Kasumi-1 (cell line): ENCODE measurements around the gene DCXR.

ENCODE experiments used
- DNase-seq, 2 experiments: peaks; one replicate each; lab custom pipeline; 2025; lab: John Stamatoyannopoulos, UW

DCXR gene

GRCh38 chr17:82022310-82022980, 15.1 kb downstream of the DCXR start, which contains the start of gene CENPX:
TSS of gene CENPX (minus strand) at chr17:82022878. CDS start at chr17:82022861, 17 bp downstream.
- no peak for DNase-seq

GRCh38 chr17:82021900-82022309, 15.6 kb downstream of the DCXR start:
- peak in 1 of 2 experiments; percentile 37 for DNase-seq

DNA sequence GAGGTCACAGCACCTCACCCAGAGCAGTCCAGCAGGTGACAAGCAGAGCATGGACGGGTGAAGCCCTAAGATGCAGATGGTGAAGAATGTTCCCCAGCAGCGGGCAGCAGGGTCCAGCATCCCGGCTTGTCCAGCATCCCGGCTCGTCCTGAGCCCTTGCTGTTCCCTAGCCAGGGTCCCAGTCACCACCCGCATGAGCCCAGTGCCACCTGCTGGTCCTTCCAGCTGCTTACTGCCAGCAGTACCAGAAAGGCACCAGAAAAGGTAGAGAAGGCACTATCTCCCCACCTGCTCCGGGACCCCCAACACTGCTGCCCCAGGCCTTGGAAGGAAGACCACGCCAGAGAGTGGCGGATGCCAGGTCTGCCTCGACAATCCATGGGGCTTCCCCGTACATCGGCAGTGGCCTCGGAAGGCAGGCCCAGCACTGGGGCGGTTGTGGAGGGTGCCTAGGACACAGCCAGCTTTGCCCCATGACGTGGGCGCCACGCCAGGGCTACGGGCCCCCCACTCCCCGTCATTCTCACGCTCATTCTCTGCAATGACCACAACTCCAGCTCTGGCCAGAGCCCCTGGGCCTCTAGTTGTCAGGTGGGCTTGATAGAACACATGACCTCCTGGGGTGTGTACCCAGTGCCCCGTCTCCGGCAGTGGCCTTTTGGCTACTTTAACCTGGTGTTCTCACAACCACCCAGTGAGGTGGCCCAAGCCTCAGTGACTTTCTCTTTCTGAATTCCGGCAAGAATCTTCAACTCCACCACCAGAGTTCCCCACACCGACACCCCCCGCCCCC, 16.2 kb downstream of the DCXR start:
- DNase-seq = peak; percentile 74 to 76

DNA sequence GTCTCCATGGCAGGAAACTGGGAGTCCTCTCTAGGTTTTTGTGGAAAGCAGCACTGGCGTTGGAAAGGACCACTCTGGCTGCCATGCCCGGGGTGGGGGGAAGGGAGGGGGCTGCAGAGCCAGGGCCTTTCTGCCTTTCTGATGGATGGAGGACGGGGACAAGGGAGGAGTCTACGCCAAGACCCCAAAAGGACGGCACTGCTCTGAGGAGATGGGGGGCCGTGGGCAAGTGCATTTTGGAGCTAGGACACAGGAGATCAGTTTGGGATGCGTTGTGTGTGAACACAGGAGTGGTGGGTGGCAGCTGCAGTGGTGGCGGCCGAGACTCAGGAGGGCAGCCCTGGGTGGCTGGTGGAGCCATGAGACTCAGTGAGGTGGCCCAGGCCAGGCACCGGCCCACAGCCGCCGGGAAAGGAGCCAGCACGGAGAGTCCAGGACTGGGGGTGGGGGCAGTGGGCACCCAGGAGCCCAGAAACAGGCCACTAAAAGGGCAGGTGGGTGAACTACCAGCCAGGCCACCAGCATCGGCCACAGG, 16.9 kb downstream of the DCXR start:
- DNase-seq = no peak

GRCh38 chr17:82019690-82020571, 17.6 kb downstream of the DCXR start:
- peak; percentile 65 to 75 for DNase-seq

DNA sequence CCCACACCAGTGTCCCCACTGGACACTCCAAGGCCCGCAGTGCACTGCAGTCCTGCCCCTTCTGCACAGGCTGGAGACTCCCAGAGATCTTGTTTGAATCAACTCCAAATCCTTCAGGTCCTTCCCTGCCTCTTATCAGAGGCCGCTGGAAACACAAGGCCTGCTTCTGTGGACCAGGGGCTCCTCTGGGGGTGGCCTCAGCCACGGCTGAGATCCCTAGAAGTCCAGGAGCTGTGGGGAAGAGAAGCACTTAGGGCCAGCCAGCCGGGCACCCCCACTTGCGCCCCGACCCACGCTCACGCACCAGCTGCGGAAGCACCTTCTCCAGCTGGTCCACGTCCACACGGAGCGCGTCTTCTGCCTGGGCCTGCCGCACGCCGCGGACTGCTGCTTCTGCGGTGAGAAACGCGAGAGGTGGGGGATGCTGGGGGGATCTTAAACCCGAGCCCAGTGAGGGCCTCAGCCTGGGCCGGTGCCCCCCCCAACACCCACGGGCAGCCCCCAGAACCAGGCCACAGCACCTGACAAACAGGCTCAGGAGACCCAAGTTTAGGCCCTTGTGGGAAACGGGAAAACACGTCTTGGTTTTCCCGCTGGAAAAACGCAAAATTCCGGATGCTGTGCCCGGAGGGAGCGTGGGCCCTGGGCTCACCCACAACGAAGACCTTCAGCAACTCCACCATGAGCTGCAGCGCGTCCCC, 18.4 kb downstream of the DCXR start:
- no peak for DNase-seq

- DNase-seq = no peak
Observed at GRCh38 chr17:82018152-82018988, 19.1 kb downstream of the DCXR start.

GRCh38 chr17:82017612-82018151, 19.8 kb downstream of the DCXR start:
- DNase-seq = no peak

DNA sequence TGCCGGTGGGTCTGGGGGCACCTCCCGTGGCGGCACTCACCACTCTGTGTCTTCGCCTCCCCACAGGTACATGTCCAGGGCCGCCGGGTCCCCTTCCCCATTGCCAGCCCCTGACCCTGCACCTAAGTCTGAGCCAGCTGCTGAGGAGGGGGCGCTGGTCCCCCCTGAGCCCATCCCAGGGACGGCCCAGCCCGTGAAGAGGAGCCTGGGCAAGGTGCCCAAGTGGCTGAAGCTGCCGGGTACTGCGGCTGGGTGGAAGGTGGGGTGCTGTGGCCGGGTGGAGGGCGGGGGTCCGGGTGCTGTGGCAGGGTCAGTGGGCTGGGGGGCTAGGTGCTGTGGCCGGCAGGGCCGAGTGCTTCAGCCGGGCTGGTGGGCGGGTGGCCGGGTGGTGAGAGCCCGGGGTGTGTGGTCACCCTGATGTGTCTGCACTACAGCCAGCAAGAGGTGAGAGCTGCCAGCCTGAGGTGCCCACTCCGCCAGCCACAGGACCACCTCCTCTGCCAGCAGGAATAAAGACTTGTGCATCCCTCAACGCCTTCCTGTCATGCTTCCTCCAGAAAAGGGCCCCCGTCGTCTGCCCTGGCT, 20.5 kb downstream of the DCXR start:
- no peak for DNase-seq

- no peak for DNase-seq
Observed at GRCh38 chr17:82016061-82016874, 21.2 kb downstream of the DCXR start.

DNA sequence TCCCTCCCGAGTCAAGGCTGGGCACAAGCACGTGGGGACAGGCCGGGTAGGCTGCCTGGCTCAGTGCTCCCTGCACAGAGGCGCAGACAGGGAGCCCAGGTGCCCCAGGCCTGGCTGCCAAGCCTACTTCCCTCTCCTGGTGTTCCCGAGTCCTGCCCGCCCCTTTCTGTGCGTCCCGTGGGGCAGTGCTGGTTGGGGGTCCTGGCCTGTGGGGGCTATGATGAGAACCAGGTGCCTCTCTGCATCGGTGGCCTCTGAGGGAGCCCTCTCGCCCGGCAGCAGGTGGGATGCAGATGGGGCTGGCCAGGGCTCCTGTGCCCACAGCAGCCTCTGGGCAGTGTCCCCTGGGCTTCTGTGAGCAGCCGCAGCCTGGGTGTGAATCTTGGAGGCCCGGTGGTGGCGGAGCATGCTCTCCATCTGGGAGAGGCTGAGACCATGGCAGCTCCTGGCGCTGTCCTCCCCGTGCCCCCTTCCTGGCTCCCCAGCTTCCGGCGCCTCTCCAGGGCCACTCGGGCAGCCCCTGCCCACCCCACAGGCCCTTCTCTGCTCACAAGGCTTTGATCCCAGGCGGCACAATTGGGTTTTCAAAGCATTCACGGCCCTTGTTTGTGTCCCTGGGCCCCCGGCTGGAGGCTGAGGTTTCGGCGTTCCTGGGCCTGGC, 22.1 kb downstream of the DCXR start:
- no peak for DNase-seq

DNA sequence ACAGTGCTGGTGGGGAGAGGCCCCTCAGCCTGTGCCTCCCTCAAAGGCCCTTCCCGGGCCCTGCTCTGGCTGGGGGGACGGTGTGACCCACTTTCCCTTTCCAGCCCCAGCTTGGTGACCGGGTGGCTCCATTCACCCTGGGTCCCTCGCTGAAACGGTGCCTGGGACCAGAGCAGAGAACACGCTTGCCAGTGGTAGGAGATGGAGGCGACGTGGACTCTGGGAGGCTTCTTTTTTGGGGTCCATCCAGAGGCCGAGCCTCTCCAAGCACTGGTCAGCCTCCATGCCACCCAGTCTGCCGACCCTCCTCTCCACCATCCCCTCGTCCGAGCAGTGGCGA, 22.6 kb downstream of the DCXR start:
- DNase-seq = no peak

DNA sequence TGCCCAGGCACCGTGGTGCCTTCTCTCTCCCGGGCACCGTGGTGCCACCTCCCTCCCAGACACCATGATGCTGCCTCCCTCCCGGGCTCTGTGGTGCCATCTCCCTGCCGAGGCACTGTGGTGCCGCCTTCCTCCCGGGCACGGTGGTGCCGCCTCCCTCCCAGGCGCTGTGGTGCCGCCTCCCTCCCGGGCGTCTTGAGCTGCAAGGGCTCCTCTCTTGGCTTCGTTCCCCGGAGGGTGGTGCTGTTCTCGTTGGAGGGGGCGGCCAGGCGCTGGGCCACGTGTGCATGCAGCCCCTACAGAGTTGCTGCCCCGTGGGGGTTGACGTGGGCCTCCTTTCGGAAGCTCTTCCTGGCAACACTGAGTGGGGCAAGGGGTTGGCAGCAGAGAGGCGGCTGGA, 23.1 kb downstream of the DCXR start:
- DNase-seq = no peak

GRCh38 chr17:82013772-82014321, 23.6 kb downstream of the DCXR start:
- DNase-seq = no peak

GRCh38 chr17:82013341-82013740, 24.2 kb downstream of the DCXR start:
- DNase-seq = no peak

GRCh38 chr17:82012640-82013295, 24.7 kb downstream of the DCXR start:
- no peak for DNase-seq

DNA sequence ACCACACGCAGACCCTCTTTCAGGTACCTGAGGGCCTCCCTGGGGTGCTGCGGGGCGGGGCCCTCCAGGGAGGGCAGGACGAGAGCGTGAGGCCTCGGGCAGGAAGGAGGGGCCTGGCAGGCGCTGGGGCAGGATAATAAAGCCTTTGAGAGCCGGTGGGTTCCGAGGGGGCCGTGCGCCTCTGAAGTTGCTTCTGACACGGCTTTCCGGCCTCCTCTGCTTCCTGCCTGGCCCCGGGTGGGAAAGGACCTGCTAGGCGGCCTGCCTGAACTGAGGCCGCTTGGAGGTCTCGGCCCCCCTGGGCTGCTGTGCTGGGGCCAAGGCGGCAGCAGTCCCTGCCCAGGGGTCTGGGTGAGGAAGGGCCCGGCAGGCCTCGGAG, 25.2 kb downstream of the DCXR start:
- DNase-seq = no peak
